Right atrium auricular region (tissue), 2 donors: ENCODE measurements around the gene ADH1C. TPM values are rescaled to one million over a fixed set of nuclear protein-coding genes. Genes with fewer than 3 reads are reported as not detected.

Experiments used
- DNase-seq: peaks from one replicate; pipeline ENCODE4 v3.0.0-alpha.2; 2019; ENCODE audit warnings: low spot score
- H3K27ac ChIP-seq, 2 donors: fragments of 200-600 bp; sonication (generic); 1 replicate in 1 of 2; 2 replicates in 1 of 2; pipeline ENCODE4 v1.5.1; 2016 to 2019
- H3K27me3 ChIP-seq, 2 donors: fragments of 200-600 bp; sonication (generic); one replicate each; pipeline versions ENCODE4 v1.5.1 to v1.6.0; 2017 to 2019
- H3K36me3 ChIP-seq: fragments of 200-600 bp; sonication (generic); one replicate; pipeline ENCODE4 v1.5.1; 2016
- H3K4me1 ChIP-seq, 2 donors: fragments of 200-600 bp; sonication (generic); one replicate each; pipeline versions ENCODE4 v1.5.1 to v1.6.0; 2017 to 2019
- H3K4me3 ChIP-seq, 2 donors: fragments of 200-600 bp; sonication (generic); 1 replicate in 1 of 2; 2 replicates in 1 of 2; pipeline ENCODE4 v1.5.1; 2017 to 2019; ENCODE audit warnings: mild to moderate bottlenecking in 1 of 2, moderate library complexity in 1 of 2
- H3K9me3 ChIP-seq, 2 donors: fragments of 200-600 bp; sonication (generic); one replicate each; pipeline ENCODE4 v1.5.1; 2019
- CTCF ChIP-seq, 2 donors: fragments of 200-600 bp; sonication (generic); IDR thresholded peaks; one replicate each; pipeline ENCODE4 v1.5.1; 2019; ENCODE audit warnings: antibody characterized with exemption in 2 of 2
- total RNA-seq, 2 donors: library from RNA; depleted of rRNA; stranded (reverse); fragments of >200 nt; gene quantifications; one replicate each; pipeline ENCODE4 v1.1.0, GENCODE V29; 2016

ADH1C gene
- total RNA-seq = 10 to 100 TPM in 1 of 2 donors, 1 to 10 TPM in 1; 4.9 to 12.0 TPM

GRCh38 chr4:99352602-99353537 lies at the start of gene ADH1C:
Gene ADH1C (minus strand): TSS chr4:99352746. CDS start chr4:99352675, 71 bp downstream.
- DNase-seq = no peak
- H3K9me3 ChIP-seq = no peaks in the 10 kb centered on the region
- peak within 1 kb of the TSS in 1 of 2 donors; percentile 42 for H3K27ac ChIP-seq
- H3K4me1 ChIP-seq = no peaks in the 10 kb centered on the region
- H3K4me3 ChIP-seq = peak within 1 kb of the TSS in 1 of 2 donors; percentile 1
- no peak for TF ChIP-seq CTCF (IDR thresholded peaks at IDR 0.05)
- H3K27me3 ChIP-seq = no peaks in the 10 kb centered on the region
- H3K36me3 ChIP-seq = no peaks in the 10 kb centered on the region

- H3K4me3 ChIP-seq = no peak overlapping the region
- H3K36me3 ChIP-seq = no peaks in the 10 kb centered on the region
- no peak for DNase-seq
- H3K27ac ChIP-seq = no peak overlapping the region
- H3K27me3 ChIP-seq = no peaks in the 10 kb centered on the region
- TF ChIP-seq CTCF (IDR thresholded peaks at IDR 0.05) = no peak
- peaks cover 0 to 9% of the 10 kb centered on the region in 2 donors for H3K9me3 ChIP-seq
- H3K4me1 ChIP-seq = peaks cover 0 to 11% of the 10 kb centered on the region in 2 donors
Observed at GRCh38 chr4:99400831-99401230, 48.3 kb upstream of the ADH1C start.

GRCh38 chr4:99399017-99399416 lies 46.5 kb upstream of the ADH1C start:
- Histone ChIP-seq H3K9me3 (peaks cover 0 to 9% of the 10 kb centered on the region in 2 donors), H3K27me3 (no peaks in the 10 kb centered on the region), H3K4me3 (no peak overlapping the region), H3K4me1 (peaks cover 0 to 9% of the 10 kb centered on the region in 2 donors), H3K36me3 (no peaks in the 10 kb centered on the region), H3K27ac (no peak overlapping the region)
- no peak for TF ChIP-seq CTCF (IDR thresholded peaks at IDR 0.05)
- no peak for DNase-seq

GRCh38 chr4:99395595-99396364 lies 43.2 kb upstream of the ADH1C start:
- TF ChIP-seq CTCF (IDR thresholded peaks at IDR 0.05) = no peak
- Histone ChIP-seq H3K4me1 (peaks cover 0 to 9% of the 10 kb centered on the region in 2 donors), H3K27me3 (no peaks in the 10 kb centered on the region), H3K36me3 (no peaks in the 10 kb centered on the region), H3K27ac (peak overlapping the region; percentile 67 to 83), H3K4me3 (no peak overlapping the region), H3K9me3 (peaks cover 0 to 18% of the 10 kb centered on the region in 2 donors)
- DNase-seq = no peak

GRCh38 chr4:99394896-99395295 lies 42.4 kb upstream of the ADH1C start:
- peak overlapping the region; percentile 67 to 83 for H3K27ac ChIP-seq
- H3K9me3 ChIP-seq = peaks cover 0 to 23% of the 10 kb centered on the region in 2 donors
- no peaks in the 10 kb centered on the region for H3K27me3 ChIP-seq
- no peak for DNase-seq
- H3K36me3 ChIP-seq = no peaks in the 10 kb centered on the region
- no peak overlapping the region for H3K4me3 ChIP-seq
- H3K4me1 ChIP-seq = peaks cover 0 to 9% of the 10 kb centered on the region in 2 donors
- no peak for TF ChIP-seq CTCF (IDR thresholded peaks at IDR 0.05)
